ENCODE results near the gene ZHX3.

Gene ZHX3

DNA sequence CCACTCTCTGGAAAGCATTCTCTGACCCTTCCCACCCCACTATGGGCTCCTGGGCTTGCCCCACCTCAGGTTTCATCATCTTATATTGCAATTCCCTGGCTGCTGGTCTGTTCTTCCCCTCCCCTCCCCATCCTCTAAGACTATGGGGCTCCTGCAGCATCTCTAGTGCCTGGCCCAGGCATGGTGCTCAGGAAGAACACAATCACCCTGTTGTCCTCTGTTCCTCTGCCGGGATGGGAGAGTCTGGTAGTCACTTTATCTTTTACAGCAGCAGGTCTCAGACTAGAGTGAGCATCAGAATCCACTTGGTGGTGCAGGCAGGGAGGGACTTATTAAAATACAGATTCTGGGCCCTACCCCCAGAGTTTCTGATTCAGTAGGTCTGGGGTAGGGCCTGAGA, 18.1 kb upstream of the ZHX3 start:
- Histone ChIP-seq H3K4me3 (IDR thresholded peaks at IDR 0.05; ENCODE audit: insufficient read depth, low read depth, low read length) (no peak overlapping the region), H4K20me1 (ENCODE audit: insufficient read depth) (no peaks in the 10 kb centered on the region), H3K4me1 (ENCODE audit: low read depth, poor library complexity, severe bottlenecking) (peaks cover 11% of the 10 kb centered on the region), H3K36me3 (ENCODE audit: insufficient read depth) (no peaks in the 10 kb centered on the region), H3K79me2 (ENCODE audit: insufficient read depth, low read depth) (no peaks in the 10 kb centered on the region), H3K27ac (no peak overlapping the region), H3K4me2 (no peak overlapping the region), H2AFZ (ENCODE audit: low read depth) (no peak overlapping the region), H3K27me3 (ENCODE audit: insufficient read depth, low read depth) (no peaks in the 10 kb centered on the region; the same call in 1 of the 2 replicates), H3K9ac (no peak overlapping the region)
- TF ChIP-seq, protein P1, sequence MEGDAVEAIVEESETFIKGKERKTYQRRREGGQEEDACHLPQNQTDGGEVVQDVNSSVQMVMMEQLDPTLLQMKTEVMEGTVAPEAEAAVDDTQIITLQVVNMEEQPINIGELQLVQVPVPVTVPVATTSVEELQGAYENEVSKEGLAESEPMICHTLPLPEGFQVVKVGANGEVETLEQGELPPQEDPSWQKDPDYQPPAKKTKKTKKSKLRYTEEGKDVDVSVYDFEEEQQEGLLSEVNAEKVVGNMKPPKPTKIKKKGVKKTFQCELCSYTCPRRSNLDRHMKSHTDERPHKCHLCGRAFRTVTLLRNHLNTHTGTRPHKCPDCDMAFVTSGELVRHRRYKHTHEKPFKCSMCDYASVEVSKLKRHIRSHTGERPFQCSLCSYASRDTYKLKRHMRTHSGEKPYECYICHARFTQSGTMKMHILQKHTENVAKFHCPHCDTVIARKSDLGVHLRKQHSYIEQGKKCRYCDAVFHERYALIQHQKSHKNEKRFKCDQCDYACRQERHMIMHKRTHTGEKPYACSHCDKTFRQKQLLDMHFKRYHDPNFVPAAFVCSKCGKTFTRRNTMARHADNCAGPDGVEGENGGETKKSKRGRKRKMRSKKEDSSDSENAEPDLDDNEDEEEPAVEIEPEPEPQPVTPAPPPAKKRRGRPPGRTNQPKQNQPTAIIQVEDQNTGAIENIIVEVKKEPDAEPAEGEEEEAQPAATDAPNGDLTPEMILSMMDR (conservative IDR thresholded peaks at IDR 0.05; ENCODE audit: low read depth, low read length) = no peak

DNA sequence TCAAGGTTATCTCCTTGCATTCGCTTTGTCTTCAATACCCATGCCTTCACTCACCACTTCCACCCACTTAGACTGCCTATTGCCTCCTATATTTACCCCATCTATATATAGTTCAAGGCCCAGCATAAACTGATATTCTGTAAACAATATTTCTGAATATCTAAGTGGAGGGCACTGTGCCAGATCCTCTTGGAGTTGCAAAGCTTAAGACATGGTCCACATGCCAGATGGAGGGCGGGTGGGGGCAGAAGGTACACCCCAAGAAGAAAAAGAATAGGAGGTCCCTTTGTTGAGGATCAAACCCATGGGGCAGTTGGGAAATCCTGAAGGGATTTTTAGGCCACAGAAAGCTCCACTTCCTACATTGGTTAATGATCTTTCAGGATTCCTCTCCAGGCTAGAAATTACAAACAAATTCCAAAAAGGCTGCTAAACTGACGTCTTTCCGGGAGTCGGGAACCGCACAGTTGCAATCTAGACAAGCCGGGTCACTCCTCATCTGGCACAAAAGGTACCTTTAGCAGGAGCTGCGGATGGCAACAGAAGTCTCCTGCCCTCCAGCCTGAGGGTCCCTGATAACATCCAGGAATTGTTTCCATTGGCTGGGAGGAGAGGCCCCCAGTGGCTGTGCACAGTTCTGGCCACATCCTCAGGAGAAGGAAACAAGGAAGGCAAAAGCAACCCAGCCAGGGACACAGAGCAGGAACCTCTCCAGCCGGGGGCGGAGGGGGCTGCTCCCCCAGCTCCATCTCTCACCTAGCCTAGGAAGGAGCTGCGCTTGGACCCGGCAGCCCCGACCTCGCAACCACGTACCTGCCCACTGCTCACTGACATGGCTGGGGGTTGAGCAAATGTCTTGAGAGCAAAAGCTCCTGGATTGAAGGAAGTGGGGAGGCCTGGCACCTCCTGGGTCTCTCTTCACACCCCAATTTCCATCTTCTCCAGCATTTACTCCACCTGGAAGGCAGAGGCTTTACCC, 17.2 kb upstream of the ZHX3 start:
- Histone ChIP-seq H3K9ac (no peak overlapping the region), H2AFZ (ENCODE audit: low read depth) (no peak overlapping the region), H3K4me3 (IDR thresholded peaks at IDR 0.05; ENCODE audit: insufficient read depth, low read depth, low read length) (no peak overlapping the region), H3K27ac (no peak overlapping the region), H3K36me3 (ENCODE audit: insufficient read depth) (no peaks in the 10 kb centered on the region), H3K79me2 (ENCODE audit: insufficient read depth, low read depth) (no peaks in the 10 kb centered on the region), H4K20me1 (ENCODE audit: insufficient read depth) (no peaks in the 10 kb centered on the region), H3K27me3 (ENCODE audit: insufficient read depth, low read depth) (no peaks in the 10 kb centered on the region; the same call in 1 of the 2 replicates), H3K4me2 (no peak overlapping the region), H3K4me1 (ENCODE audit: low read depth, poor library complexity, severe bottlenecking) (peaks cover 3% of the 10 kb centered on the region)
- TF ChIP-seq, protein P1 (conservative IDR thresholded peaks at IDR 0.05; ENCODE audit: low read depth, low read length) = no peak

- H3K4me3 ChIP-seq (IDR thresholded peaks at IDR 0.05; ENCODE audit: insufficient read depth, low read depth, low read length) = no peak overlapping the region
- no peak overlapping the region for H3K4me2 ChIP-seq
- no peak overlapping the region for H3K9ac ChIP-seq
- no peaks in the 10 kb centered on the region for H3K79me2 ChIP-seq (ENCODE audit: insufficient read depth, low read depth)
- no peak overlapping the region for H2AFZ ChIP-seq (ENCODE audit: low read depth)
- H3K36me3 ChIP-seq (ENCODE audit: insufficient read depth) = no peaks in the 10 kb centered on the region
- no peaks in the 10 kb centered on the region; the same call in 1 of the 2 replicates for H3K27me3 ChIP-seq (ENCODE audit: insufficient read depth, low read depth)
- H3K27ac ChIP-seq = no peak overlapping the region
- TF ChIP-seq, protein P1 (conservative IDR thresholded peaks at IDR 0.05; ENCODE audit: low read depth, low read length) = no peak
- H3K4me1 ChIP-seq (ENCODE audit: low read depth, poor library complexity, severe bottlenecking) = no peaks in the 10 kb centered on the region
- no peaks in the 10 kb centered on the region for H4K20me1 ChIP-seq (ENCODE audit: insufficient read depth)
These were observed 16.5 kb upstream of the ZHX3 start for GRCh38 chr20:41334036-41334435.

DNA sequence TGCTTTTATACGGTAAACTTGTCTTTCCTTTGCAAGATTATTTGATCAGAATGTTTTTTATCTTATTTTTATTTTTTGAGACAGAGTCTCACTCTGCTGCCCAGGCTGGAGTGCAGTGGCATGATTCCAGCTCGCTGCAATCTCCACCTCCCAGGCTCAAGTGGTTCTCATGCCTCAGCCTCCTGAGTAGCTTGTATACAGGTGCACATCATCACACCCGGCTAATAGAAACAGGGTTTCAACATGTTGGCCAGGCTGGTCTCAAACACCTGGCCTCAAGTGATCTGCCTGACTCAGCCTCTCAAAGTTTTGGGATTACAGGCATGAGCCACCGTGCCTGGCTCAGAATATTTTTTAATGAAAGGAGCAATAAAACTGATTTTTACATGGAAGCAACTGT, 14.2 kb upstream of the ZHX3 start:
- no peaks in the 10 kb centered on the region for H3K79me2 ChIP-seq (ENCODE audit: insufficient read depth, low read depth)
- H3K9ac ChIP-seq = no peak overlapping the region
- no peaks in the 10 kb centered on the region for H3K27me3 ChIP-seq (ENCODE audit: insufficient read depth, low read depth)
- no peaks in the 10 kb centered on the region for H3K36me3 ChIP-seq (ENCODE audit: insufficient read depth)
- TF ChIP-seq, protein P1 (conservative IDR thresholded peaks at IDR 0.05; ENCODE audit: low read depth, low read length) = no peak
- H4K20me1 ChIP-seq (ENCODE audit: insufficient read depth) = no peaks in the 10 kb centered on the region
- H3K4me2 ChIP-seq = no peak overlapping the region
- H2AFZ ChIP-seq (ENCODE audit: low read depth) = no peak overlapping the region
- H3K27ac ChIP-seq = no peak overlapping the region
- H3K4me1 ChIP-seq (ENCODE audit: low read depth, poor library complexity, severe bottlenecking) = no peaks in the 10 kb centered on the region
- H3K4me3 ChIP-seq (IDR thresholded peaks at IDR 0.05; ENCODE audit: insufficient read depth, low read depth, low read length) = no peak overlapping the region
